Measurements from ENCODE around the gene AKAP13.

Gene AKAP13

DNA sequence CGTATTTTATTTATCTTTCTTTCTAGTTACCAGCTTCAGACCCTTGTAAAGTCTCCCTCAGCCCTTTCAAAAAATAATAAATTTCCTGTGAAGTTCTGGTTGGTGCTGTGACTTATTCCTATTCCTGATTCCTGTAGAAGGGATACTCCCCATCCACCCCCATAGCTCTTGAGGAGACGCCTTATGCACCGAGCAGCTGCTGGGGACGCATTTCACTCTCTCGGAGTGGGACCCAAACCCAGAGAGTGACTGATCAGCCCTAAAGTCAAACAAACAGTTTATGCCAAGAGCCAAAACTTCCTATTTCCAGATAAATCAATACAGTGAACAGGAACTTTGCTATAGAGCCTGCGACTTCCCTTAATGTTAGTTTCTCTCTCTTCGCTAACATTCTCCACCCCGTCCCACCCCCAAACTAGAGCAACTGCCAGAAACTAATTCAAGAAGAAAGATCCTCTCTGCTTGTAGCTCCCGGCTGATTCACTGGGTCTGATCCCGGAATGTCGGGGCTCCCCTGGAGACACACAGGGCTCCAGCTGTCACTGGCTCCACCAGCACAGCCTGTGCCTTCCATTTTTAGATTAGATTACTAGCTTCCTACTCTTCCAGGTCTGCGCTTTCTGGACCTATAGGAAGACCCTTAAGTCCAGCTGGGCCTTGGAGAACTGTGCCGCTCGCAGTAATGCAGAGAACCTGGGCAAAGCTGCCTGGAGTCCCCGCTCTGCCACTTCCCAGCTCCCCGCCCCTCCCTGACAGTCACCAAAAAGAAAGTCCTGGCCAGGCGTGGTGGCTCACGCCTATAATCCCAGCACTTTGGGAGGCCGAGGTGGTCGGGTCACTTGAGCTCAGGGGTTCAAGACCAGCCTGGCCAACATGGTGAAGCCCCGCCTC lies 369.1 kb downstream of the AKAP13 start:
- peak; percentile 19 for DNase-seq

DNA sequence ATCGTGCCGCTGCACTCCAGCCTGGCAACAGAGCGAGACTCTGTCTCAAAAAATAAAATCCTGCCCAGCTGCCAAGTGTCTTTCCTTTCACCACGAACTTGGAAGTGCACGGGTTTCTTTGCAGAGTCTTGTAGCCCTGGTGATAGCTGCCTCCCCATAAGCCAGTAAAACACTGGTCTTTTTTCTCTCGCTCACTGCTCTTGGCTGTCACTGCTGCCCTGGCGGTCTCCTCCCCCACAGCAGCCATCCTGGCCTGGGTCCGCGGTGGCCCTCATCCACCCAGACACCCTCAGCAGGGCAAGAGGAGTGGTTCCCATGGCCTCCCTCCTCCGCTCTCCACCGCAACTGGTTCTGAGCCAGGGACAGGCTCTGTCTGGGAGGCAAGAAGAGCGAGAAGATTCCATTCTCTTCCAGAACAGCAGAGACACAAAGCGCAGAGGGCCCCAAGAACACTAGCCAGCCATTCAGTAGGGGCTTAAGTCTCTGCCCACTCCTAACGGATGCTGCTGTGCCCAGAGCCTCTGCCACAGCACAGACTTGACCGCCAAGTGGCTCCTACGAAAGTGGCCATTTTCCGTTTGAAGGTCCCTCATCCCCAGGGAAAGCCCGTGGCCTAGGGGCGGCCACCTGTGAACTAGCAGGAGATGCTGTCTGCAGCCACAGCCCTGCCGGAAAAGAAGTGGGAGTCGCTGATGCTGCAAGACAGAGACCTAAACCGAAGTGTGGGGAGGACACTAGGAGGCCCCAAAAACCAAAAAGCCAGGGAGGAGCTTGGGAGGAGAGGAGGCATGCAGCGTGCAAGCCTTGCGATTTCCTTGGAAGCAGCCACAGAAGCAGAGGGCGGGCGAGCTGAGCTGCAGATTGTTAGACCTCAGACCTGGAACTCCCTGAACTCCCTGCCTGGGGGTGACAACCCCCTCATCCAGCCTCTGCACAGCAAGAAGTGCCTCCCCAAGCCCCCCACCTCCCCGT lies 370.2 kb downstream of the AKAP13 start:
- DNase-seq, result peak; percentile 76

- peak; percentile 67 for DNase-seq
These were observed 371.1 kb downstream of the AKAP13 start for GRCh38 chr15:85751291-85752123.

- no peak for DNase-seq
These were observed 371.7 kb downstream of the AKAP13 start for GRCh38 chr15:85752124-85752475.

- DNase-seq, result no peak
These were observed 372.1 kb downstream of the AKAP13 start for GRCh38 chr15:85752491-85752961.

- no peak for DNase-seq
These were observed 372.9 kb downstream of the AKAP13 start for GRCh38 chr15:85753261-85753660.

- DNase-seq, result no peak
These were observed 373.5 kb downstream of the AKAP13 start for GRCh38 chr15:85753791-85754452.

DNA sequence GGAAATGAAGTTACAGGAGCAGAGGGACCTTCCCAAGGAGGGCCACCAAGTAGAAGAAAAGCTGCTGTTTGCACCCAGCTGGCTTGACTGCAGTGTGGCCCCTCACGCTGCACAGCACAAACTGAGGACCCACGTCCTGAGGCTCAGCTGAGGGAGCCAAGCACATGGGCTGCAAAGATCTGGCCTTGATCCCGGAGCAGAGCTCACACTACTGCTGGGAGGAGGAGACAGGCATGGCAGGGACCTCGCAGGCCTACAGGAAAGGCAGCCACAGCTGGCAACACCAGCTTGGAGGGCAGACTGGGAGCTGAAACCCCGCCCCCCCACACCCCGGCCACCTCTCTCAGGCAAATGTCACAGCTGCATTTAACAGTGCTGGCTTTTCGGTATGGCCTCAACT lies 374.6 kb downstream of the AKAP13 start:
- peak; percentile 25 for DNase-seq

GRCh38 chr15:85755471-85755870 lies 375.1 kb downstream of the AKAP13 start:
- no peak for DNase-seq

- DNase-seq, result no peak
These were observed 375.5 kb downstream of the AKAP13 start for GRCh38 chr15:85755942-85756341.

- DNase-seq, result no peak
These were observed 376.1 kb downstream of the AKAP13 start for GRCh38 chr15:85756411-85757072.

DNA sequence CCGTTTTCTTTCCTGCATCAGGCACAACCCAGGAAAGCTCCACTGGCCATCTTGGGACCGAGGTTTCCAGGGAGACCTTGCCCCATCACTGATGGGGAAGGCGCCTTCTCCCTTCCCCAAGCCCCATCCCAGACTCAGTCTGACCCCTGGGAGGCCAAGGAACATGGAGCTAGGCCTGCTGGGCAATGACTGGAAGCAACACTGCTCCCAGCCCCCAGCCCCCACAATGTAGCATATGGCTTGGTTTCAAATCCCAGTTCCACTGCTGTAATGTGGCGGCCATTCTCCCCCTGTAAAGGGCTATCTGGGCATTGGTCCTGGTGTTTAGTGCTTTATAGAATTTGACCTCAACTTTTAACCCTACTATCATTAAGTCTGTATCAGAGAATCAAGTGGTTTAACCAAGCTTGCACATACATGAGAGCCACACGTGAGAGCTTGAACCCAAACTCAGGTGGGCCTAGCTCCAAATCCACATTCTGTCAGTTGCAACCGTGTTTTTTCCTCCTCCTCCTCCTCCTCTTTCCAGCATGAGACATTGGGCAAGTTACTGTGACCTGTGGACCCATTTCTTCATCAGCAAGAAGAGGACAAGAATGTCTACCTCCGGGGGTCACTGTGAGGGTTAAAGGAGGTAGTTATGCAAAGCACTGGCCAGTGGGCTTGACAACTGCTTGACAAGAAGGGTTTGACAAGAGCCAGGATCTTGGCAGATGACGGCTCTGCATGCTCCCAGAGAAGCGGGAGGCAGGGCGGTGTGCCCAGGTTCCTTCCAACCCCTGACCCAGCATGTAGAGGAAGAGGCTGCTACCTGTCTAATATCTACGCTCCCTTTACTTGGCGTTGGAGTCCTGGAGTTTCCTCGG lies 376.9 kb downstream of the AKAP13 start:
- DNase-seq, result no peak

GRCh38 chr15:85757939-85758654 lies 377.7 kb downstream of the AKAP13 start:
- no peak for DNase-seq

GRCh38 chr15:85758655-85758978 lies 378.2 kb downstream of the AKAP13 start:
- DNase-seq, result no peak

DNA sequence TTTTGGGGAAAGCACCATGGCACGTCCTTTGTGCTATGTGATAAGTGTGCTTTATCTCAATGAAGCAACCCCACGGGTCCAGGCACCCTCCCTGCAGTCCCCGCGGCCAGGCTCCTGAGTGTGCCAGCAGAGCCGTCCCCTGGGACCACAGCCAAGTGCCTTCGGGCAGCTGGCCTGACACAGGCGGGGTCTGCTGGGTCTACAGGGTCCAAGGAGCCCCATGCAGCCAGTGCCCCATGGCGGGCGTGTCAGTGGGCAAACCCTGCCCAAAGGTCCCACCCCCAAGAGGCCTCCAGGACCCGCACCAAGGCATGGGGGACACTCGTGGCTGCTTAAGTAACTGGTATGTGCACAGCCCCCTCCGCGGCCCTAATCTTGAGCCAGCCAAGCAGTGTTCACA lies 379.0 kb downstream of the AKAP13 start:
- DNase-seq, result no peak

GRCh38 chr15:85760049-85760448 lies 379.6 kb downstream of the AKAP13 start:
- DNase-seq, result no peak

- no peak for DNase-seq
These were observed 380.3 kb downstream of the AKAP13 start for GRCh38 chr15:85760531-85761371.

DNA sequence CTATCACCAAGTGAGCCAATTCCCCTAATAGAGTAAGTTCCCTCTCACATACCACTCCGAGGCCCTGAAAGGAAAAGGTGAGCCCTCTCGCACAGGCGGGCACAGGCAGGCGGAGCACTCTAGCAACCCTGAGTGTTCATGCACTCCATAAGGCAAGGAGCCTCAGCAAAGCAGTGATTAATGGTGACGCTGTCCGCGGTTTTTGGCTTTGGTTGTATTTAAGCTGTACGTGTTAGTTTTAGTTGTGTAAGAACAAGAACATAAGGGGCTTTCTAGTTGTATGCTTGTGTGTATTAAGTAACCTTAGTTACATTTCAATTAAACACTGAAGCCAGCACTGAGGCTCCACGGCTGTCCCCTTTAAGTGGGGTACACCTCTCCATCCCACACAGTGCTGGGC lies 381.2 kb downstream of the AKAP13 start:
- DNase-seq, result no peak

Measured in midbrain (tissue), 1 donor.